ENCODE data around the gene CD84. TPM values are rescaled to one million over a fixed set of nuclear protein-coding genes. Genes with fewer than 3 reads are reported as not detected.
"Not testable (repeated sequence)": the region's sequence is repeated elsewhere in the genome, so short reads cannot be mapped to it uniquely, and the experiment has no call there.

CD84 gene
- total RNA-seq, 1 donor from 2014 or later, result 8.1 TPM

DNA sequence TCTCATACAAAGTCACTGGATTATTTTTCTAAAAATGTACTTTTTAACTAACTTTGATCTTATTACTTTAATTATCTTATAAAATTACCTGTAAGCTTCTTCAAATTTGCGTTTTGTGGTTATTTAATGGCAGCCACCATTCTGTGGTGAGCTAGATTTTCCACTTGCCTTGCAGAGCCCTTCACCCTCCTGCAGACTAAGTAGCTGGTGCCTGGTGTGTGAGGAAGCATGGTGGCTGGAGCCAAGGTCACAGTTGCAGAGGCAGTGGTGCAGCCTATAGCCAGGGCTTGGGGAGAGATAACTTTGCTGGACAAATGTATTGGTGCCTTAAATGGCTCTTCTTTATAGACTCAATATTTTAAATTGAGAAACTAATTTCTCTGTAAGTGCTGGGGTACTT lies 11.2 kb upstream of the CD84 start:
- TF ChIP-seq, protein P1, sequence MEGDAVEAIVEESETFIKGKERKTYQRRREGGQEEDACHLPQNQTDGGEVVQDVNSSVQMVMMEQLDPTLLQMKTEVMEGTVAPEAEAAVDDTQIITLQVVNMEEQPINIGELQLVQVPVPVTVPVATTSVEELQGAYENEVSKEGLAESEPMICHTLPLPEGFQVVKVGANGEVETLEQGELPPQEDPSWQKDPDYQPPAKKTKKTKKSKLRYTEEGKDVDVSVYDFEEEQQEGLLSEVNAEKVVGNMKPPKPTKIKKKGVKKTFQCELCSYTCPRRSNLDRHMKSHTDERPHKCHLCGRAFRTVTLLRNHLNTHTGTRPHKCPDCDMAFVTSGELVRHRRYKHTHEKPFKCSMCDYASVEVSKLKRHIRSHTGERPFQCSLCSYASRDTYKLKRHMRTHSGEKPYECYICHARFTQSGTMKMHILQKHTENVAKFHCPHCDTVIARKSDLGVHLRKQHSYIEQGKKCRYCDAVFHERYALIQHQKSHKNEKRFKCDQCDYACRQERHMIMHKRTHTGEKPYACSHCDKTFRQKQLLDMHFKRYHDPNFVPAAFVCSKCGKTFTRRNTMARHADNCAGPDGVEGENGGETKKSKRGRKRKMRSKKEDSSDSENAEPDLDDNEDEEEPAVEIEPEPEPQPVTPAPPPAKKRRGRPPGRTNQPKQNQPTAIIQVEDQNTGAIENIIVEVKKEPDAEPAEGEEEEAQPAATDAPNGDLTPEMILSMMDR (IDR thresholded peaks at IDR 0.05), result no peak
- TF ChIP-seq POLR2A (IDR thresholded peaks at IDR 0.05) (no peak), POLR2AphosphoS5 (IDR thresholded peaks at IDR 0.05; ENCODE audit: insufficient read depth in 1 of 2, low read depth in 1 of 2) (no peak)

DNA sequence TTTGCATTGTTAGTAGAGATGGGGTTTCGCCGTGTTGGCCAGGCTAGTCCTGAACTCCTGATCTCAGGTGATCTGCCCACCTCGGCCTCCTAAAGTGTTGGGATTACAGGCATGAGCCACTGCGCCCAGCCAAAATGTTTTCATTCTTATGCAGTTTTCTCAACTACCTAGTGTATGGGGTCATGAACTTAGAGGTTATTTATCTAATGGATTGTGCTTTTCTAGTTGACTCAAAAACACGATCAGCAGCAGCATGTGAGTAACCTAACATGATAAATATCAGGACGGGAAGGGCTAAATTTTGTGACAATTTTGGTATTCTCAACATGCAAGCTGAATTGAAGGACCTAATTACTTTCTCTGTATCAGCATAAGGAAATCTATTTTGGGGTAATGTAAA lies 9.2 kb upstream of the CD84 start:
- H3K27me3 ChIP-seq, result no peaks in the 10 kb centered on the region
- no peaks in the 10 kb centered on the region for H3K36me3 ChIP-seq
- no peaks in the 10 kb centered on the region for H3K9me3 ChIP-seq
- DNase-seq (ENCODE audit: extremely low spot score in 2 of 2), result no peak
- no peaks in the 10 kb centered on the region for H3K4me1 ChIP-seq
- H3K4me3 ChIP-seq, result no peak overlapping the region
- intact Hi-C loops (cut with DNase I), result no loop called here
- H3K27ac ChIP-seq, result no peak overlapping the region
- TF ChIP-seq, protein P1 (IDR thresholded peaks at IDR 0.05), result no peak
- no peak for TF ChIP-seq POLR2AphosphoS5 (IDR thresholded peaks at IDR 0.05; ENCODE audit: insufficient read depth in 1 of 2, low read depth in 1 of 2)
- no peak for TF ChIP-seq POLR2A (IDR thresholded peaks at IDR 0.05)

More for the DNA sequence above, 11.2 kb upstream of the CD84 start:
- H3K9me3 ChIP-seq, result no peaks in the 10 kb centered on the region
- H3K4me1 ChIP-seq, result no peaks in the 10 kb centered on the region
- no peaks in the 10 kb centered on the region for H3K27me3 ChIP-seq
- intact Hi-C loops (cut with DNase I), result no loop called here
- no peak overlapping the region for H3K27ac ChIP-seq
- H3K4me3 ChIP-seq, result no peak overlapping the region
- no peaks in the 10 kb centered on the region for H3K36me3 ChIP-seq
- no peak for DNase-seq (ENCODE audit: extremely low spot score in 2 of 2)

- TF ChIP-seq, protein P1 (IDR thresholded peaks at IDR 0.05), result no peak
- TF ChIP-seq POLR2AphosphoS5 (IDR thresholded peaks at IDR 0.05; ENCODE audit: insufficient read depth in 1 of 2, low read depth in 1 of 2), result no peak
- TF ChIP-seq POLR2A (IDR thresholded peaks at IDR 0.05), result no peak
- DNase-seq (ENCODE audit: extremely low spot score in 2 of 2), result no peak
- Histone ChIP-seq H3K27me3 (no peaks in the 10 kb centered on the region), H3K36me3 (no peaks in the 10 kb centered on the region), H3K9me3 (no peaks in the 10 kb centered on the region), H3K4me3 (no peak overlapping the region), H3K4me1 (no peaks in the 10 kb centered on the region), H3K27ac (no peak overlapping the region)
- intact Hi-C loops (cut with DNase I), result no loop called here
Measured at GRCh38 chr1:160584784-160585183, 5.5 kb upstream of the CD84 start.

- H3K36me3 ChIP-seq; H3K27ac ChIP-seq; H3K9me3 ChIP-seq; DNase-seq (ENCODE audit: extremely low spot score in 2 of 2); intact Hi-C loops (cut with DNase I); H3K4me1 ChIP-seq; H3K4me3 ChIP-seq; H3K27me3 ChIP-seq: not testable (repeated sequence)
Measured at GRCh38 chr1:160582976-160583375, 3.7 kb upstream of the CD84 start.

- DNase-seq (ENCODE audit: extremely low spot score in 2 of 2), result no peak
- Histone ChIP-seq H3K27me3 (no peaks in the 10 kb centered on the region), H3K9me3 (no peaks in the 10 kb centered on the region), H3K36me3 (no peaks in the 10 kb centered on the region), H3K4me1 (no peaks in the 10 kb centered on the region), H3K4me3 (no peak overlapping the region), H3K27ac (no peak overlapping the region)
- intact Hi-C loops (cut with DNase I), result no loop called here
- TF ChIP-seq POLR2AphosphoS5 (IDR thresholded peaks at IDR 0.05; ENCODE audit: insufficient read depth in 1 of 2, low read depth in 1 of 2), result no peak
- TF ChIP-seq POLR2A (IDR thresholded peaks at IDR 0.05), result no peak
- TF ChIP-seq, protein P1 (IDR thresholded peaks at IDR 0.05), result no peak
Measured at GRCh38 chr1:160581961-160582360, 2.7 kb upstream of the CD84 start.
